CD8-positive, alpha-beta memory T cell (primary cell): ENCODE measurements around the gene TRAF1. TPM values are rescaled to one million over a fixed set of nuclear protein-coding genes. Genes with fewer than 3 reads are reported as not detected.

ENCODE experiments used
- CTCF ChIA-PET: fragments of 350-600 bp; sonication (Branson Sonifier 250); formaldehyde crosslinking; loops from one replicate; lab custom pipeline; 2021; ENCODE audit warnings: antibody characterized with exemption; lab: Charles Lee
- POLR2A ChIA-PET: fragments of 350-600 bp; sonication (Branson Sonifier 250); formaldehyde crosslinking; loops from one replicate; lab custom pipeline; 2021; ENCODE audit warnings: antibody characterized with exemption; lab: Charles Lee
- DNase-seq, 5 donors: peaks; one replicate each; pipeline versions ENCODE4 v3.0.0 to v3.0.0-alpha.2; 2020 to 2022; ENCODE audit warnings: mixed read lengths in 1 of 5
- H3K27ac ChIP-seq: one replicate; pipeline ENCODE4 v1.7.0; 2013; ENCODE audit warnings: low read depth, mild to moderate bottlenecking, low read length, moderate library complexity
- H3K27me3 ChIP-seq: 2 replicates; pipeline ENCODE4 v1.7.0; 2013; ENCODE audit warnings: low read length, mild to moderate bottlenecking; ENCODE audit not compliant: insufficient read depth, poor library complexity, severe bottlenecking
- H3K36me3 ChIP-seq: 2 replicates; pipeline ENCODE4 v1.7.0; 2013; ENCODE audit warnings: mild to moderate bottlenecking, low read length, moderate library complexity; ENCODE audit not compliant: insufficient read depth
- H3K4me1 ChIP-seq: 2 replicates; pipeline ENCODE4 v1.7.0; 2013; ENCODE audit warnings: mild to moderate bottlenecking, low read length, moderate library complexity; ENCODE audit not compliant: insufficient read depth
- H3K4me3 ChIP-seq: 2 replicates; pipeline ENCODE4 v1.7.0; 2013; ENCODE audit warnings: mild to moderate bottlenecking, low read length
- H3K9me3 ChIP-seq: 2 replicates; pipeline ENCODE4 v1.7.0; 2013; ENCODE audit warnings: mild to moderate bottlenecking, low read length
- H3K27ac Mint-ChIP-seq, 8 donors: one replicate each; pipeline ENCODE4 v1.8.0; 2020 to 2021; ENCODE audit warnings: mixed read lengths in 8 of 8, mild to moderate bottlenecking in 6 of 8, inconsistent platforms in 3 of 8, moderate library complexity in 3 of 8
- H3K27me3 Mint-ChIP-seq, 2 donors: one replicate each; pipeline ENCODE4 v1.8.0; 2020 to 2021; ENCODE audit warnings: mixed read lengths in 2 of 2, mild to moderate bottlenecking in 1 of 2, moderate library complexity in 1 of 2
- H3K36me3 Mint-ChIP-seq, 3 donors: one replicate each; pipeline ENCODE4 v1.8.0; 2020 to 2021; ENCODE audit warnings: mixed read lengths in 3 of 3, inconsistent platforms in 1 of 3, mild to moderate bottlenecking in 1 of 3
- H3K4me1 Mint-ChIP-seq, 3 donors: one replicate each; pipeline ENCODE4 v1.8.0; 2020 to 2021; ENCODE audit warnings: mixed read lengths in 3 of 3, inconsistent platforms in 1 of 3, mild to moderate bottlenecking in 1 of 3
- H3K4me3 Mint-ChIP-seq, 7 donors: one replicate each; pipeline ENCODE4 v1.8.0; 2020 to 2021; ENCODE audit warnings: mixed read lengths in 7 of 7, mild to moderate bottlenecking in 6 of 7, moderate library complexity in 4 of 7, inconsistent platforms in 2 of 7
- H3K9me3 Mint-ChIP-seq, 5 donors: one replicate each; pipeline ENCODE4 v1.8.0; 2020 to 2022; ENCODE audit warnings: mixed read lengths in 5 of 5, mild to moderate bottlenecking in 3 of 5, moderate library complexity in 2 of 5, inconsistent platforms in 1 of 5
- polyA plus RNA-seq: library from polyadenylated mRNA; unstranded; fragments of 300-500 nt; fragmentation: Illumina TruSeq; gene quantifications from one replicate; pipeline ENCODE4 v1.2.3, GENCODE V29; 2021
- total RNA-seq, 2 experiments: library from RNA; stranded (reverse); gene quantifications; one replicate each; pipeline ENCODE4 v1.2.3, GENCODE V29; 2021

TRAF1 gene
- total and polyA plus RNA-seq, 3 experiments from 2014 or later: 12.1 to 322 (median 316) TPM

DNA sequence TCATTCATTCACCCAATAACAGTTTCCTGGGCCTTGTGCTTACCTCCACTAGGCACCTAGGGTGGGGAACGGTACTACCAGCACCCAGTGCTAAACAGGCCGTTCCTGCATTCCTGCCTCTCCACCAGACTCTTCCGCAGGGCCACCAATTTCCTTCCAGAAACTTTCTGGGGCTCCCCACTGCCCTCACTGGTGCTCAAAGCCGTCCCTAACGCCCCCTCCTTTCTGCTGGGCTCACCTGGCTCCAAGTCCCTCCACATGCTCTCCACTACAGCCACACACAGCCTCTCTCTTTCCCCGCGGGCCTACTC is 51.0 kb downstream of the TRAF1 start:
- Histone ChIP-seq H3K36me3 (peaks cover 22% of the 10 kb centered on the region), H3K4me1 (peaks cover 42% of the 10 kb centered on the region), H3K4me3 (peak overlapping the region; percentile 57), H3K27me3 (no peaks in the 10 kb centered on the region), H3K27ac (peak overlapping the region; percentile 86), H3K9me3 (no peaks in the 10 kb centered on the region)
- H3K4me1 Mint-ChIP-seq: peaks cover 38 to 72% (median 55%) of the 10 kb centered on the region in 3 donors
- CTCF ChIA-PET: interaction anchor here (0.6 to 19.5 kb wide), 7 partner anchors 8 to 53 kb away, joined by 3 to 363 read pairs (median 3); partner anchors contain the start of gene TRAF1
- DNase-seq: no peak
- H3K4me3 Mint-ChIP-seq: peak overlapping the region; percentile 63 to 82 (median 78)
- peaks cover 2 to 42% (median 3%) of the 10 kb centered on the region in 3 donors for H3K36me3 Mint-ChIP-seq
- H3K27me3 Mint-ChIP-seq: peaks cover 0 to 2% of the 10 kb centered on the region in 2 donors
- no peaks in the 10 kb centered on the region for H3K9me3 Mint-ChIP-seq
- peak overlapping the region; percentile 66 to 99 (median 93) for H3K27ac Mint-ChIP-seq
- POLR2A ChIA-PET: interaction anchor here (0.7 to 7.9 kb wide), 6 partner anchors 16 to 61 kb away, joined by 3 to 71 read pairs (median 6); no protein-coding TSS in a partner anchor

DNA sequence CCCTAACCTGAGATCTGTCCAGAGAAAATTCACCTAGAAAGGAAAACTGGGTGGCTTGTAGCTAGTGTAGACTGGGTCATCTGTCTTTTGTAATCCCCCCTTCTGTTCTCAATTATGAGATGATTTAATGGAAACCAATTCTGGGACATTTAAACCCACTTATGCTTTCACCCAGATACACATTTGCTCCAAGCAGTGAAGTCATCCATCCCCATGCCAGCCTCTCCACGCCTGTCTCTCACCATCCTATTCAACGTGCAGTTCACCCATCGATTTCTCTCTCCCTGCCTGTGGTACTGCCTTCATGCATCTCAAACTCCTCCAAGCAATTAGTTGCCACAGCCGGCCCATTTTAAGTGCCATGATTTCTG is 51.4 kb downstream of the TRAF1 start:
- Histone ChIP-seq H3K9me3 (no peaks in the 10 kb centered on the region), H3K4me1 (peaks cover 37% of the 10 kb centered on the region), H3K27me3 (no peaks in the 10 kb centered on the region), H3K36me3 (peaks cover 22% of the 10 kb centered on the region), H3K4me3 (peak overlapping the region; percentile 6), H3K27ac (peak overlapping the region; percentile 86)
- H3K4me3 Mint-ChIP-seq: peak overlapping the region; percentile 63 to 82 (median 78)
- ChIA-PET CTCF (interaction anchor here (1.0 to 19.5 kb wide), 5 partner anchors 14 to 54 kb away, joined by 3 to 363 read pairs (median 3); partner anchors contain the start of gene TRAF1), POLR2A (interaction anchor here (0.7 to 7.9 kb wide), 7 partner anchors 16 to 61 kb away, joined by 3 to 71 read pairs (median 5); no protein-coding TSS in a partner anchor)
- H3K27me3 Mint-ChIP-seq: peaks cover 0 to 2% of the 10 kb centered on the region in 2 donors
- no peaks in the 10 kb centered on the region for H3K9me3 Mint-ChIP-seq
- peak in 1 of 5 donors; percentile 44 for DNase-seq
- peak overlapping the region; percentile 66 to 99 (median 93) for H3K27ac Mint-ChIP-seq
- peaks cover 2 to 44% (median 3%) of the 10 kb centered on the region in 3 donors for H3K36me3 Mint-ChIP-seq
- H3K4me1 Mint-ChIP-seq: peaks cover 38 to 68% (median 51%) of the 10 kb centered on the region in 3 donors

DNA sequence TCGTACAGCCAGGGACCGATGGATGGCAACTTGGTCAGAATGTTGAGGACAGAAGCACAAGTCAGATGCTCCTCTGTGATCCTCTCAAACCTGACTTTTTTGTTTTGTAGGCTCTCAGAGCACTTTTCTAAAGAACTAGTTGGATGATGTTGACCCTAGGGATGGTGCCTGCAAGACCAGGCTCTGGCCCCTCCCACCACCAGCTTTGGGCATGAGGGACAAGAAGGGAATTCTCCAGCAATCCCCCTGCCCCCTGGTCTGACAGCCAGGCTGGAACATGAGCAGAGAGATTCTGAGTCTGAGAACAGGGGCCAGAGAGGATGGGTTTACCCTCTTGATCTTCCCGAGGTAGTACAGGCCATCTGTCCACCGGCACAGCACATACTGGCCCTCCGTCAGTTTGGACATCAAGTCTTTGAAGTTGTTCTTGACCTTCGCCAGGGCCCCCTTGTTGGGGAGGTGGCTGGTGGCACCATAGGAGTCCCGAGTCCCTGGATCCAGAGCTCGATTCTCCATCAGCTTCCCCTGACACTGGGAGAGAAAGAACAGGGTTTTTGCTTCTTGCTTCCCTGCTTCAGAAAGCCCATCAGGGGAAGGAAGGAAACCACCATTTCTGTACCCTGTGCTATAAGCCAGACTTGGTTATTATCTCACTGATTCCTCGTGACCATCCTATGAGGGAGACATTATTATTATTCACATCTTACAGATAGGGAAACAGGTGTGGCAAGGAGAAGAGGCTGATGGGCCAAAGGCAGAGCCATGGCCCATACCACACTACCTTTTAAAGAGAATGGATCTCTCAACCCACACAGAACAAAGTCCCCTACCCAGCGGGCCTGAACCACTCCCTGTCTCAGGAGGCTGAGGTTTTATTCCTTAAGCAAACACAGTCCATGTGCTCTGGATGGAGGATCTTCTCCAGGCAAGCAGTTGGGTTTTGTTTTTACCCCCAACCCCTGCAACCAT is 52.1 kb downstream of the TRAF1 start:
- Histone ChIP-seq H3K36me3 (peaks cover 22% of the 10 kb centered on the region), H3K4me3 (no peak overlapping the region), H3K9me3 (no peaks in the 10 kb centered on the region), H3K27ac (peak overlapping the region; percentile 86), H3K4me1 (peaks cover 35% of the 10 kb centered on the region), H3K27me3 (no peaks in the 10 kb centered on the region)
- ChIA-PET POLR2A (interaction anchor here (1.0 to 7.9 kb wide), 9 partner anchors 16 to 62 kb away, joined by 3 to 71 read pairs (median 7); no protein-coding TSS in a partner anchor), CTCF (interaction anchor here (1.0 to 19.5 kb wide), 8 partner anchors 13 to 200 kb away, joined by 3 to 363 read pairs (median 4); partner anchors contain the start of gene TRAF1)
- peaks cover 2 to 50% (median 3%) of the 10 kb centered on the region in 3 donors for H3K36me3 Mint-ChIP-seq
- no peaks in the 10 kb centered on the region for H3K9me3 Mint-ChIP-seq
- DNase-seq: peak in 2 of 5 donors; percentile 12 to 41
- H3K4me3 Mint-ChIP-seq: peak overlapping the region in 4 of 7 donors; percentile 37 to 78 (median 69)
- peaks cover 0 to 2% of the 10 kb centered on the region in 2 donors for H3K27me3 Mint-ChIP-seq
- H3K27ac Mint-ChIP-seq: peak overlapping the region; percentile 66 to 97 (median 91)
- peaks cover 33 to 68% (median 46%) of the 10 kb centered on the region in 3 donors for H3K4me1 Mint-ChIP-seq

DNA sequence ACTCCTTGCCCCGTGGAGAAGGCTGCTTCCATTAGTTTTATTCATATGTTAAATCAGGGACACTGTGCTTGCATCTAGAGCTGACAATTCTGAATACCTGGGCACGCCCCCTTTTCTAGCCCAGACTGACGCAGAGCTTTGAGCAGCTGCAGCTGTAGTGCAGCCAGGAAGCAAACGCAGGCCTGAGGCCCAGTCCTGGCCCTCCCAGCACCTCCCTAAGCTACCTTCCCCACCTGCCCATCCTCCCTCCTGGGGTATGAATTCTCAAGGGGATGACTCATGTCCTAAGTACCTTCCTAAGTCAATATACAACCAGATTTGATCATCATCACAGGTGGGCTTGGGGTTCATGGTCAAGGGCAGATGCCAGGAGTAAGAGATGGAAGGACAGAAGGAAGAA is 53.1 kb downstream of the TRAF1 start:
- H3K27ac ChIP-seq: no peak overlapping the region
- peaks cover 22% of the 10 kb centered on the region for H3K36me3 ChIP-seq
- H3K4me3 ChIP-seq: no peak overlapping the region
- H3K4me1 Mint-ChIP-seq: peaks cover 27 to 65% (median 41%) of the 10 kb centered on the region in 3 donors
- peaks cover 30% of the 10 kb centered on the region for H3K4me1 ChIP-seq
- no peaks in the 10 kb centered on the region for H3K9me3 Mint-ChIP-seq
- no peaks in the 10 kb centered on the region for H3K27me3 ChIP-seq
- peak overlapping the region in 2 of 7 donors; percentile 53 to 64 for H3K4me3 Mint-ChIP-seq
- peak in 1 of 5 donors; percentile 43 for DNase-seq
- ChIA-PET POLR2A (interaction anchor here (0.6 to 2.2 kb wide), 9 partner anchors 15 to 62 kb away, joined by 3 to 10 read pairs (median 7); no protein-coding TSS in a partner anchor), CTCF (interaction anchor here (1.0 to 19.5 kb wide), 8 partner anchors 11 to 201 kb away, joined by 3 to 363 read pairs (median 6); partner anchors contain the start of gene TRAF1)
- H3K27ac Mint-ChIP-seq: peak overlapping the region; percentile 32 to 94 (median 72)
- peaks cover 0 to 2% of the 10 kb centered on the region in 2 donors for H3K27me3 Mint-ChIP-seq
- no peaks in the 10 kb centered on the region for H3K9me3 ChIP-seq
- peaks cover 2 to 55% (median 3%) of the 10 kb centered on the region in 3 donors for H3K36me3 Mint-ChIP-seq

DNA sequence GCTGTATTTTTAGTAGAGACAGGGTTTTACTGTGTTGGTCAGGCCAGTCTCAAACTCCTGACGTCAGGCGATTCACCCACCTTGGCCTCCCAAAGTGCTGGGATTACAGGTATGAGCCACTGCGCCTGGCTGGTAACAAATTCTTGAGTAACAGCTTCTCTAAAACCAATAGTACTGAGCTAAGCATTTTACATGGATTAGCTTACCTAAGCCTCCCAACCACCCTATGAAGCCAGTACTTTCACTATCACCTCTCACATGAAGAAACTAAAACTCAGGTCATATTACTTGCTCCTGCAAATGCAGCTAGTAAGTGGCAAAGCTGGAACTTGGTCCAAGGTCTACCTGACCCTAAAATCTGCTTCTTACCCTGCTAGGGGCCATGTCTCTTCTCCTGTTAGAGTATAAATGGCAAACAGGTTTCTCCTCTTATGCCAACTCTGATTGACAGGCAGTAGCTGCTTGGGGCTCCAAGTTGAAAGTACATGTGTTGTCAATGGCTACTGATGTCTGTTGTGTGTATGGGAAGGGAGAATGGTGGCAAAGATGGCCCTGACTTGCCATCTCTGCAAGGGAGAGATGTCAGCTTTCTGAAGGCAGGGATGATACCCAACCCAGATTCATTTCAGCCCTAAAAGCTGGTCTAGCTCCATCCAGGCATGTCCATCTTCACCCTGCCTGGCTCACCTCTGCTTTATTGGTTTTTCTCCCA is 53.6 kb downstream of the TRAF1 start:
- peak overlapping the region; percentile 32 to 94 (median 70) for H3K27ac Mint-ChIP-seq
- peaks cover 30% of the 10 kb centered on the region for H3K4me1 ChIP-seq
- peaks cover 22% of the 10 kb centered on the region for H3K36me3 ChIP-seq
- H3K27me3 ChIP-seq: no peaks in the 10 kb centered on the region
- peaks cover 24 to 65% (median 40%) of the 10 kb centered on the region in 3 donors for H3K4me1 Mint-ChIP-seq
- no peak overlapping the region for H3K27ac ChIP-seq
- peak in 1 of 5 donors; percentile 6 for DNase-seq
- H3K4me3 Mint-ChIP-seq: peak overlapping the region in 2 of 7 donors; percentile 53 to 64
- H3K9me3 Mint-ChIP-seq: no peaks in the 10 kb centered on the region
- no peaks in the 10 kb centered on the region for H3K9me3 ChIP-seq
- ChIA-PET CTCF (interaction anchor here (1.0 to 19.5 kb wide), 9 partner anchors 11 to 203 kb away, joined by 3 to 363 read pairs (median 6); partner anchors contain the start of gene TRAF1), POLR2A (interaction anchor here (0.8 to 2.2 kb wide), 9 partner anchors 15 to 63 kb away, joined by 3 to 10 read pairs (median 7); no protein-coding TSS in a partner anchor)
- peaks cover 2 to 58% (median 3%) of the 10 kb centered on the region in 3 donors for H3K36me3 Mint-ChIP-seq
- peaks cover 0 to 2% of the 10 kb centered on the region in 2 donors for H3K27me3 Mint-ChIP-seq
- no peak overlapping the region for H3K4me3 ChIP-seq

DNA sequence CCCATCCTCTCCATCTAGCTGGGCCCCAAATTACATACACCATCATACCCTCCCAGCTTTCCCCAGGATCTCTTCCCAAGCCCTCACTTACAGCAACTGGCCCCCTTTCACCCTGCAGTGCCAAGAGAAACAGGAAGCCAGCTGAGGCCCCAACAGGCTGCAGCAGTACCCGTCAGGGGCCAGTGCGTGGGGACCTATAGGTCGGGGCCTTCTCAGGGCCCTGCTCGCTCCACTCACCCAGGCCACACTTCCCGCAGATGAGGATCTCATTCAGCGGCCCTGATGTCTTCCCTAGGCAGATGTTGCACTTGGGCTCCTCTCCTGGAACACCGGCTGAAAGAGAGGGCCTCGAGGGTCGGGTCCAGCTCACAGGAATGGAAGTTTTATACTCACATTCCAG is 56.4 kb downstream of the TRAF1 start:
- ChIA-PET POLR2A (interaction anchor here (1.3 to 4.7 kb wide), 3 partner anchors 22 to 66 kb away, joined by 3 to 37 read pairs (median 18); no protein-coding TSS in a partner anchor), CTCF (interaction anchor here (1.1 to 19.5 kb wide), 13 partner anchors 9 to 202 kb away, joined by 3 to 363 read pairs (median 8); partner anchors contain the start of genes PSMD5 and TRAF1)
- Histone ChIP-seq H3K4me1 (peaks cover 16% of the 10 kb centered on the region), H3K27ac (peak overlapping the region; percentile 88), H3K9me3 (no peaks in the 10 kb centered on the region), H3K27me3 (no peaks in the 10 kb centered on the region), H3K4me3 (no peak overlapping the region), H3K36me3 (peaks cover 42% of the 10 kb centered on the region)
- DNase-seq: peak in 1 of 5 donors; percentile 45
- Mint-ChIP-seq H3K4me3 (peak overlapping the region in 2 of 7 donors; percentile 9 to 40), H3K27ac (peak overlapping the region in 7 of 8 donors; percentile 5 to 97 (median 82)), H3K9me3 (no peaks in the 10 kb centered on the region), H3K4me1 (peaks cover 15 to 54% (median 28%) of the 10 kb centered on the region in 3 donors), H3K36me3 (peaks cover 3 to 70% (median 5%) of the 10 kb centered on the region in 3 donors), H3K27me3 (peaks cover 0 to 2% of the 10 kb centered on the region in 2 donors)
